HepG2 (cell line): Measurements from ENCODE around the gene KLF11. TPM values are rescaled to one million over a fixed set of nuclear protein-coding genes. Genes with fewer than 3 reads are reported as not detected.

Experiments
- CBX2 ChIP-seq, 2 experiments: fragments of 200-600 bp in 1 of 2; sonication (generic); formaldehyde crosslinking in 1 of 2; IDR thresholded peaks; 2 replicates each; pipeline versions ENCODE4 v1.7.0 to v1.8.1; 2018 to 2022; ENCODE audit warnings: low read depth in 2 of 2, low read length in 1 of 2, mild to moderate bottlenecking in 1 of 2, missing genetic modification reagents in 1 of 2
- FOXA1 ChIP-seq, 2 experiments: fragments of 450-650 bp in 1 of 2; sonication (generic) in 1 of 2; formaldehyde crosslinking in 1 of 2; IDR thresholded peaks; 2 replicates each; pipeline versions ENCODE4 v1.4.0 to v1.6.1; 2016 to 2020; ENCODE audit warnings: missing genetic modification reagents in 1 of 2
- FOXO1 ChIP-seq: sonication (generic); formaldehyde crosslinking; IDR thresholded peaks from 2 replicates; pipeline ENCODE4 v1.4.0; 2020; ENCODE audit warnings: missing genetic modification reagents
- GPBP1L1 ChIP-seq: sonication (generic); formaldehyde crosslinking; IDR thresholded peaks from 2 replicates; pipeline ENCODE4 v1.5.0; 2020; ENCODE audit warnings: mild to moderate bottlenecking, missing genetic modification reagents
- KLF12 ChIP-seq: sonication (generic); formaldehyde crosslinking; IDR thresholded peaks from 2 replicates; pipeline ENCODE4 v1.4.0; 2020; ENCODE audit warnings: missing genetic modification reagents, borderline replicate concordance
- MAFK ChIP-seq, 2 experiments: IDR thresholded peaks in 1 of 2; conservative IDR thresholded peaks in 1 of 2; 2 replicates each; pipeline ENCODE4 v1.6.1; 2011; ENCODE audit warnings: improper control_type of control experiment in 2 of 2, low read length in 2 of 2
- NCOA2 ChIP-seq: sonication (generic); formaldehyde crosslinking; IDR thresholded peaks from 2 replicates; pipeline ENCODE4 v1.8.0; 2022; ENCODE audit warnings: inconsistent platforms
- NR2F6 ChIP-seq, 2 experiments: IDR thresholded peaks; 2 replicates each; pipeline ENCODE4 v1.6.1; 2016; ENCODE audit warnings: antibody characterized with exemption in 1 of 2, mild to moderate bottlenecking in 1 of 2
- RFXANK ChIP-seq: IDR thresholded peaks from 2 replicates; pipeline ENCODE4 v1.6.1; 2016
- STAT6 ChIP-seq: sonication (generic); formaldehyde crosslinking; IDR thresholded peaks from 2 replicates; pipeline ENCODE4 v1.4.0; 2020; ENCODE audit warnings: missing genetic modification reagents, mild to moderate bottlenecking, borderline replicate concordance
- ZBTB40 ChIP-seq, 2 experiments: fragments of 450-650 bp in 1 of 2; sonication (generic) in 1 of 2; formaldehyde crosslinking in 1 of 2; IDR thresholded peaks; 2 replicates each; pipeline versions ENCODE4 v1.6.1 to v1.8.0; 2016 to 2022; ENCODE audit warnings: antibody characterized with exemption in 1 of 2, mild to moderate bottlenecking in 1 of 2, missing genetic modification reagents in 1 of 2
- ZNF24 ChIP-seq: fragments of 450-650 bp; IDR thresholded peaks from 2 replicates; pipeline ENCODE4 v1.6.1; 2017; ENCODE audit warnings: antibody characterized with exemption, mild to moderate bottlenecking
- ZNF44 ChIP-seq: sonication (generic); formaldehyde crosslinking; IDR thresholded peaks from 2 replicates; pipeline ENCODE4 v1.5.1; 2020; ENCODE audit warnings: mild to moderate bottlenecking, missing genetic modification reagents
- ZNF598 ChIP-seq: sonication (generic); formaldehyde crosslinking; IDR thresholded peaks from 2 replicates; pipeline ENCODE4 v1.5.1; 2020; ENCODE audit warnings: mild to moderate bottlenecking, missing genetic modification reagents, borderline replicate concordance
- ZNF883 ChIP-seq: sonication (generic); formaldehyde crosslinking; IDR thresholded peaks from 2 replicates; pipeline ENCODE4 v1.5.1; 2020; ENCODE audit warnings: mild to moderate bottlenecking, missing genetic modification reagents; ENCODE audit errors: not compliant biosample characterization
- polyA plus RNA-seq, 8 experiments: library from polyadenylated mRNA; depleted of rRNA in 3 of 8; stranded (reverse) in 7 of 8; unstranded in 1 of 8; fragments of >200 nt; fragmentation: Illumina TruSeq in 4 of 8; extraction: Trizol in 4 of 8; gene quantifications; 2 replicates each; pipeline versions ENCODE4 v1.2.1 to v1.2.3, GENCODE V29; 2011 to 2016; ENCODE audit warnings: low read depth in 4 of 8, missing spikeins in 1 of 8, mixed read lengths in 1 of 8; ENCODE audit not compliant: insufficient read depth in 1 of 8
- total RNA-seq, 5 experiments: library from RNA; depleted of rRNA; stranded (reverse); fragments of >200 nt; fragmentation: Illumina TruSeq; extraction: Trizol; gene quantifications; 2 replicates each; pipeline ENCODE4 v1.2.3, GENCODE V29; 2016; ENCODE audit warnings: low read depth in 1 of 5

The KLF11 gene
- total and polyA plus RNA-seq, 2 of the 13 experiments (the other 11 are each of a cell fraction or from before 2014, with no cell fraction given), result 2.5 to 11.8 TPM

- TF ChIP-seq NR2F6 (IDR thresholded peaks at IDR 0.05) (no peak), NR2F6 (CRISPR knock-in tag; IDR thresholded peaks at IDR 0.05) (peak; percentile 47; the same call in 1 of the 2 replicates), GPBP1L1 (CRISPR knock-in tag) (no peak), ZBTB40 (IDR thresholded peaks at IDR 0.05) (no peak), ZBTB40 (CRISPR knock-in tag; IDR thresholded peaks at IDR 0.05) (peak; percentile 88), RFXANK (CRISPR knock-in tag) (peak; percentile 80; the same call in 1 of the 2 replicates), FOXA1 (IDR thresholded peaks at IDR 0.05) (no peak), FOXA1 (CRISPR knock-in tag; IDR thresholded peaks at IDR 0.05) (no peak), ZNF598 (CRISPR knock-in tag) (no peak), KLF12 (CRISPR knock-in tag) (peak; percentile 99), ZNF883 (CRISPR knock-in tag) (peak; percentile 97), ZNF24 (no peak), MAFK (conservative IDR thresholded peaks at IDR 0.05 in 1 of 2, IDR thresholded peaks at IDR 0.05 in 1 of 2; ENCODE audit: low read length in 2 of 2) (no peak), ZNF44 (0 out of 2 replicates have a peak, but pooled peaks have one; percentile 66), STAT6 (no peak), NCOA2 (CRISPR knock-in tag) (peak; percentile 68), FOXO1 (CRISPR knock-in tag) (peak; percentile 86), CBX2 (IDR thresholded peaks at IDR 0.05; ENCODE audit: low read depth, low read length) (no peak), CBX2 (CRISPR knock-in tag; IDR thresholded peaks at IDR 0.05; ENCODE audit: low read depth) (no peak)
Observed at GRCh38 chr2:10043256-10043905, at the start of gene KLF11 (continued).
